ENCODE measurements around the gene PRKAR2B.

Gene PRKAR2B

DNA sequence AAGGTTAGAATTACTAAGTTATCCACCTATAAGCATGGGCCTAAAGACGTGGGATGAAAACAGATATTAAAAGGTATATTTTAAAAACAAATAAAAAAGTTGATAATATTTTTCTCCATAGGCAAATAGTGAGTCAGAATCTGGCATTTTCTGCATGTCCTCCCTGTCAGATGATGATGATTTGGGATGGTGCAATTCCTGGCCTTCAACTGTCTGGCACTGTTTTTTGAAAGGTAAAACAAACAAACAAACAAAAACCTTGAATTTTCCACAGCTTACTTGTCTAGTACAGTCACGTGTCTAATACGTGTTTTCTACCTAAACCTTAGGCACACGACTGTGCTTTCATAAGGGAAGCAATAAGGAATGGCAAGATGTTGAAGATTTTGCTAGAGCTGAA, 141.7 kb downstream of the PRKAR2B start:
- DNase-seq (ENCODE audit: low spot score) = no peak

DNA sequence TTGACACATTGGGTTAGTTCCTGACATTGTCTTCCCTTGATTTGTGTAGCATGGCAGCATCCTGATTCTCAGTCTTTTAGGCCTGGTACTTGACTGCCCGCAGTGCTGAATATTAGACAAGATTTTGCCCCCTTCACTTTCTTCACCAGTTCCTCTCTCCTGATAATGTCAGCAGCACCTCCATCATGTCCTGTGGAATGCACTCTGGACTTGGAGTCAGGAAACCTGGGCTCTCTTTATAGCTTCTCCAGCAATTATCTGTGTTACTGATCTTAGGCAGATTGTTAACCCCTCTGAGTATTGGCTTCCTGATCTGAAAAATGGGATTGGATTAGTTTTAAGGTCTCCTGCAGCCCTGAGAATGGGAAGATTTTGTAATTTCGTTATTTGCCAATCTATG, 143.3 kb downstream of the PRKAR2B start:
- no peak for DNase-seq (ENCODE audit: low spot score)

DNA sequence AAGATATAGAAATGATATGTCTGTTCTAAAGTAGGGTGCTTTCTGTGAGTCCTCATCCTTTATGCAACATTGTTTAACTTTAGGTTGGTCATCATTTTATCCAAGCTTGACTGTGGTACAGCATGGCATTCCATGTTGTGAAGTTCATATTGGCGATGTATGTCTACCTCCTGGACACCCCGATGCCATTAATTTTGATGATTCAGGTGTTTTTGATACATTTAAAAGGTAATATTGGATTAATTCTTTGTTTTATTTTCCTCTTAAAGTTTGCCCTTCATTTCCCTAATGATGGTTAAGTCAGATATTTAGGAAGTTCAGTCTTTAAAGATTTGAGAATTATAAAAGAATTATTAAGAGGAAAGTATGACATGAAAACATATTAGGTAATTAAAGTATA, 145.6 kb downstream of the PRKAR2B start:
- no peak for DNase-seq (ENCODE audit: low spot score)

GRCh38 chr7:107194052-107194451, 149.5 kb downstream of the PRKAR2B start:
- no peak for DNase-seq (ENCODE audit: low spot score)

GRCh38 chr7:107196834-107197610, 152.5 kb downstream of the PRKAR2B start:
- no peak for DNase-seq (ENCODE audit: low spot score)

DNA sequence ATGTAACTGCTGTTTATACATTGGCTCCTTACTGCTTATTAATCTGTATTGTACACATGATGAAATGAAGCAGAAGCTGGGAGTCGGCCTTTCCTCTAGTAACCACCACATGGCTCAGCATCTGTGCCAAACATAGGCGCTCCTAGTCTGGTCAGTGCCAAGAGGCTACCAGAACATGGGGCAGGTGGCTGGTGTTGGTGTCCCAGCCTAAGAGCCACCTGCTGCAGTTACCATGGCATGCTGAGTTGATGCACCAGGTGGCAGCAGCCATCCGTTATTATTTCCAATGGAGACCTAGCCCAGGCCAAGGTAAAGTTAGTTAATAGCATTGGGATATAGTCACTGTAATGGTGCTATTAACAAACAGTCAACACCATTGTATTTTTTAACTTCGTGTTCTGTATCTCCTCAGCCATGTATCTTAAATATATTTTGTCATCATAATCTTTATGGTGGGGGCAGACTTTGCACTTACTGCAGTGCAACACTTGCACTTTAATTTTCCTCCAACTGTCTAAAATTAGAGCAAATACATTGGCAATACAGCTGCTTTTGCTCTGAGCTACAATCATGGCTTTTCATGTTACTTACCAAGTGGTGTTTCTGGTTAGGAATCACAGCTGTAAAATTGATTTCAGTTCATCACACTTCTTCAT, 157.4 kb downstream of the PRKAR2B start:
- DNase-seq (ENCODE audit: low spot score) = peak; percentile 13

DNA sequence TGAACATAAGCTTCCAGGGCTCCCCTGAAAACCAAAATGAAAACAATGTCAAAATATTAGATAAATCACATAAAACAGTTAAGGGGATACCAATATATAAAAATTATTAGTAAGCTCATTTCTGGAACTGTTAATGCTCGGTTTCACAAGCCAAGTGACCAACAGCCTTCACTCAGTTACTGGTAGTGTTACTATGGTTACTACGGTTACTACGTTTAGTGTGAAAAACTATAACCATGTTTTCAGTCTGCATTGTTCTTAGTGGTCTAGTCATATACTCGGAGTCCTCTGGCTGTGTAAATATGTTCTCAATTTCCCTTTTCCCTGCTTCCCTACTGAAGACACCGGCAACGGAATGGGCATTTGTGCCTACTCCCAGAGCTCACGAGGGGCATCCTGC, 159.1 kb downstream of the PRKAR2B start:
- DNase-seq (ENCODE audit: low spot score) = no peak

DNA sequence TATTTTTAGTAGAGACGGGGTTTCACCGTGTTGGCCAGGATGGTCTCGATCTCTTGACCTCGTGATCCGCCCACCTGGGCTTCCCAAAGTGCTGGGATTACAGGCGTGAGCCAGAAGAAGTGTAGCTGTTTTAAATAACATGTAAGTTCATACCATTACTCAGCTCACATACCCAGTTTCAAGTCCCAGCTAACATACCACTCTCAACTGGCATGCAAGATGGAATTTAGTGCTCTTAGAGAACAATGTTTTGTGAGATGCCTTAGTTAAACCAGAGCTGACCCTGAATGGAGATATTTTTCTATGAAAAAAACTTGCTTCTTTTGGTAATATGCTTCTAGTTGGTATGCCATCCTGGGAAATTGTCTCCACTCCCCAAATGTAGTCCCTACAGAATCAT, 161.6 kb downstream of the PRKAR2B start:
- DNase-seq (ENCODE audit: low spot score) = no peak

GRCh38 chr7:107206706-107207105, 162.2 kb downstream of the PRKAR2B start:
- no peak for DNase-seq (ENCODE audit: low spot score)

DNA sequence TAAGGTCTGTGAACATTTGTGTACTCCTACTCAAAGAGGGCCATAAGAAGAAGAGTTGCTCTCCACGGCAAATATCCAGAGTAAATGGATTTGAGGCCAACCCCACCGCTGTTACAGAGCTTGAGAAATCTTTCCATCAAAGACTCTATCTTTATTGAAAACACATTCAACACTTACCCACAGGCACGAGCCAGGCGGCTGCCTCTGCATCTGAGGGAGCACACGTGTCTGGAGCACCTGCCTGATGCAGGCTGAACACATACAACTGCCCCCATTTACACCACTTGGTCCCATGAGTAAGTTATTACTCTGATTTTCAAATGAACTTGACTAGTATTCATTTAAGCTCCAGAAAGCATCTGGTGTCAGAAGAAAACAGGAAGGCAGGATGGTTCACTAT, 163.0 kb downstream of the PRKAR2B start:
- no peak for DNase-seq (ENCODE audit: low spot score)

GRCh38 chr7:107208024-107208521, 163.6 kb downstream of the PRKAR2B start:
- no peak for DNase-seq (ENCODE audit: low spot score)

DNA sequence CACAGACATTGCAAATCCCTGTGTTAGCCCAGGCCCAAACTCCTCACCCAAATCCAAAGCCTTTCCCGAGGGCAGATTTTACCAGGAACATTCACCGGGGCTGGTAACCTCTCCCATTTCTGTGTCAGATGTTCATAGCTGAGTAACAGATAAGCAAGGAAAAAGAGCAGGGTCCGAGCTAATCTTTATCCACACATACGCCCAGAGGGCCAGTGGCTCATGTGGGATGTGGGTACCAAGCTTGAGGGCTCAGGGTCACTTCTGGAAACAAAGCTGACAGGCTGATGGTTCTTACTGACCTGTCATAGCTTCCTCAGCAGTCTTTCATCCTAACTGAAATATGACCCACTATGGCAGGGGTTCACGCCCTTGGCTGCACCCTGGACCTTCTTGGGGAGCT, 164.1 kb downstream of the PRKAR2B start:
- no peak for DNase-seq (ENCODE audit: low spot score)

GRCh38 chr7:107209565-107209964, 165.1 kb downstream of the PRKAR2B start:
- no peak for DNase-seq (ENCODE audit: low spot score)

GRCh38 chr7:107210400-107210799, 165.9 kb downstream of the PRKAR2B start:
- no peak for DNase-seq (ENCODE audit: low spot score)
